ENCODE results near the gene INPP5K.

The INPP5K gene

DNA sequence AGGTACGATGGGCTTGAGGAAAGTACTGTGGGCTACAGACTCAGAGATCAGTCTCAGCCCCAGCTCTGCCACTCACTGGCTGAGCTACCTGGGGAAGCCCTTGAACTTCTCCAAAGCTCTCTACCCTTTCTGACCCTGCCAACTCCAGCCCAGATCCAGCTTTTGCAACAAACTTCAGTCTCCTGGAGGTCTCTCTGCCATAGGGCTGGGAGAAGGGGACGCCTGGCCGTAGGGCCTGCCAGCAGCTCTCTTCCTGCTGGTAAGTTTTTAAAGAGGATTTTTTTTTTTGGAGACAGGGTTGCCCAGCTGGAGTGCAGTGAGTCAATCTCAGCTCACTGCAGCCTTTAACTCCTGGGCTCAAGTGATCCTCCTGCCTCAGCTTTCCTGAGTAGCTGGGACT is 11.5 kb downstream of the INPP5K start:
- no peak for DNase-seq

- no peak for DNase-seq
Observed at GRCh38 chr17:1503699-1504098, 12.7 kb downstream of the INPP5K start.

- DNase-seq = no peak
Observed at GRCh38 chr17:1498869-1499268, 17.5 kb downstream of the INPP5K start.

GRCh38 chr17:1498233-1498632 is 18.2 kb downstream of the INPP5K start:
- no peak for DNase-seq

DNA sequence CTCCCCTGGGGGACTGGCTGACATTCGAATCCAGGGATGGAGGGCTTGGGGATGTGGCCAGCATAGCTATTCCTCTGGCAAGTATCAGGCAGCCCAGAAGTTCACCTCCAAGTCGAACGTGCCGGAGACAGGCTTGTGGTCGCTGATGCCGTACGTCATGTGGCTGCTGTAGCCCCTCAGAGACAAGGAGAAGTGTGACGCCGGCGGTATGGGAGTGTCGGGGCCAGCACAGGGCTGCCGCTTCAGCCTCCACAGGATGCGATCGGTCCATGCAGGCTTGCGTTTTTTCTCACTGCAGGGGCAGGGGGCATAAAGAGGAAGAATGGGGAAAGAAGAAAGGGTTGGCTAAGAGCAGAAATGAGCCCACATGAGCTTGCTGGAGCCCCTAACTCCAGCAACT is 18.6 kb downstream of the INPP5K start:
- DNase-seq = no peak

- DNase-seq = no peak
Observed at GRCh38 chr17:1496869-1497268, 19.5 kb downstream of the INPP5K start.

DNA sequence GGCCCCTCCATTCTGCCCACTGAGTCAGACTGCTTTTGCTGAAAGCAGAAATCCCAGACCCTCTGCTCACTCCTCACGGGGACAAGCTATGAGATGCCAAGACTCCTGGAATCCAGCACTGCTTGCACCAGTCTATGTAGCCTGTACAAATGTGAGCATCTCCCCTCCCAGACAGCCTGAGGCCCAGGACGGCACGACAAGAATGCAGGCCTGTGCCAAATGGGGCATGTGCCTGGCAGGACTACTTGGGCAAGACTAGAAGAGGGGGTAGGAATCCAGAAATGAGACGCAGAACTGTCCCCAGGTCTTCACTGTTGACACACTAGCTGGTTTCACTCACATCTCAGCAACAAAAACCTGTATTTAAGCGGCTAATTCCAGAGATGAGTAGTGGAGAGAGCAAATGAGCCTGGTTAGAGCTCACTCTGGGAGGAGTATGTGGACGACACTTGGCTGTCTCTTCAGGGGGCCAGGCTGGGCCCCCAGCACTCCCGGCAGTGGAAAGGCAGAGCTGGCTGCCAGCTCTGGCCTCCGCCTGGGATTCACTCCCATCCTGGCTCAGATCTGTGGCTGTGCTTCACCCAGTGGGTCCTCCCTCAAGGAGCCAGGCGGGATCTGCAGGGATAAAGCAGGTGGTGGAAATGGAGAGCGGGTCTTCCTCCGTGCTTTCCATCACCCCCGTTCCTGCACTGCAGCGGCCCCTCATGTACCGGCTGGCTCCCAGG is 21.0 kb downstream of the INPP5K start:
- no peak for DNase-seq

GRCh38 chr17:1494736-1495253 is 21.6 kb downstream of the INPP5K start:
- no peak for DNase-seq

- no peak for DNase-seq
Observed at GRCh38 chr17:1494203-1494602, 22.2 kb downstream of the INPP5K start.

GRCh38 chr17:1493291-1493980 is 23.0 kb downstream of the INPP5K start:
- no peak for DNase-seq

- DNase-seq = no peak
Observed at GRCh38 chr17:1492249-1493206, 23.9 kb downstream of the INPP5K start, which contains the start of gene MYO1C. Gene MYO1C (minus strand): TSS chr17:1492686. CDS start chr17:1492487, 199 bp downstream.

- DNase-seq = no peak
Observed at GRCh38 chr17:1491443-1492248, 24.8 kb downstream of the INPP5K start.

DNA sequence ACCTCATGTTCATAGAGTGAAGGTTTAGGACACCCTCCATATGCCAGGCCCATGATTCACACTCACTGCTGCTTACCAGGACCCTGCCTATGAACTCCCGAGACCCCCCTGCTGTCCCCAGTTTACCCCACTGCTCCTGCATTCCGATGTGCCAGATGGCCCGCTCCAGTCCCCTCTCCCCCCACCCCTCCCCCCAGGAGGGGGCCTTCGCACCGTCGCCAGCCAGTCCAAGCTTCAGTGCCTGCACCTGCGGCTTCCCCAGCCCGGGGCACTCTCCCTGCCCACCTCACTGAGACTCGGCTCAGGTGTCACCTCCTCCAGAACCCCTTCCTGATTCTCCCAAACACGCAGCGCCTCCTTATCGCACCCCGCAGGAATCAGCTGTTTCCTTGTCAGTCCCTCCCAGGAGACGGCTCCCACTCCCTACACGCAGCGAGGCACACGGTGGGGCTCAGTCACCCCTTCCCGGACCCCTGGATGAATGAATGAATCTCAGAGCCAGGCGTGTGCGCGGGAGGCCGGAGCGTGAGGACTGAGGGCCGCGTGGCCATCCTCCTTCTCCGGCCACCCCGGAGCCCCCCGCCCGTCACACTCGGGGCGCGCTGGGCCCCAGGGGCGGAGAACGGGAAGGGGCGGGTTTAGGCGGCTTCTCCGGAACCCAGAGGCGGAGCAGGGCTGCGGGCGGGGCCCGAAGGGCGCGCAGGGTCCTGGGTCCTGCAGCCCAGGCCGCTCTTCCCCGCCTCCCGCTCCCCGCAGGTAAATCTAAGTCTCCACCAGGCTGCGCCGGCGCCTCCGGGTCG is 25.6 kb downstream of the INPP5K start:
- DNase-seq = peak; percentile 42

GRCh38 chr17:1488826-1489270 is 27.6 kb downstream of the INPP5K start:
- DNase-seq = no peak

GRCh38 chr17:1487939-1488825 is 28.2 kb downstream of the INPP5K start:
- DNase-seq = peak; percentile 60

DNA sequence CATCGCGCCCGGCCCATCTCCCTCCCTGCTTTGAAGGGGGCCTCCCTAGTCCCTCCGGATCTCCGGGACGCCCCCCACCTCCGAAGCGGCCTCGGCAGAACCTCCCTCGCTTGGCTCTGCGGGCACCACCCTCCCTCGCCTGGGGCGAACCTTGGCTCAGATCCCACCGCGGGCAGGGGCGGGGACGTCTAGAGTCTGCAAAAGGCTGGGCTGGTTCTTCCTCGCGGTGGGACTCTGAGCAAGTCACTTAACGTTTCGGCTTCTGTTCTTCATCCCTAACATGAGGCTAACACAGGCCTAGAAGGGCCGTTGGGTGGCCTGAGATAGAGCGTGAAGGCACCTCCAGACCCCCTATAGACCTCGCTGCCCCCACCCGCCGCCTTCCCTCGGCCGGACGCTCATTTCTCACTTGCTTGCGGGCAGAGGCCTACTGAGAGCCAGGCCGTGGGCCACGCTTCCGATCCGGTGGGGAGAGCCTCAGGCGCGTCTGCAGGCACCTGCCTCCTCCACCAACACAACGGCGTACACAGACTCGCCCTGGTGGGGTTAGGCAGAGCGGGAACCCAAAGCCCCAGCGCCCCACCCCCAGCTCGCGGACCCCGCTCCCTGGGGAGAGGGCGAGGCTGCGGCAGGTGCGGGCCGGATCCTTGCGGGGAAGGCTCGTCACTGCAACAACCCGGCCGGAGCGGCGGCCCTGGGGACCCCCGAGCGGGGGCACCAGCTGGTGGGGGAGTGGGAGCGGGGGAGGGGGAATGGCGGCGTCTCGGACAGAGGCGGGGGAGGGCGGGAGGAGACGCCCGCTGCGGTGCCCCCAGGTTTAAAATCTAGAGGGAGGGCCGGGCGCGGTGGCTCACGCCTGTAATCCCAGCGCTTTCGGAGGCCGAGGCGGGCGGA is 29.4 kb downstream of the INPP5K start:
- DNase-seq = peak; percentile 65

DNA sequence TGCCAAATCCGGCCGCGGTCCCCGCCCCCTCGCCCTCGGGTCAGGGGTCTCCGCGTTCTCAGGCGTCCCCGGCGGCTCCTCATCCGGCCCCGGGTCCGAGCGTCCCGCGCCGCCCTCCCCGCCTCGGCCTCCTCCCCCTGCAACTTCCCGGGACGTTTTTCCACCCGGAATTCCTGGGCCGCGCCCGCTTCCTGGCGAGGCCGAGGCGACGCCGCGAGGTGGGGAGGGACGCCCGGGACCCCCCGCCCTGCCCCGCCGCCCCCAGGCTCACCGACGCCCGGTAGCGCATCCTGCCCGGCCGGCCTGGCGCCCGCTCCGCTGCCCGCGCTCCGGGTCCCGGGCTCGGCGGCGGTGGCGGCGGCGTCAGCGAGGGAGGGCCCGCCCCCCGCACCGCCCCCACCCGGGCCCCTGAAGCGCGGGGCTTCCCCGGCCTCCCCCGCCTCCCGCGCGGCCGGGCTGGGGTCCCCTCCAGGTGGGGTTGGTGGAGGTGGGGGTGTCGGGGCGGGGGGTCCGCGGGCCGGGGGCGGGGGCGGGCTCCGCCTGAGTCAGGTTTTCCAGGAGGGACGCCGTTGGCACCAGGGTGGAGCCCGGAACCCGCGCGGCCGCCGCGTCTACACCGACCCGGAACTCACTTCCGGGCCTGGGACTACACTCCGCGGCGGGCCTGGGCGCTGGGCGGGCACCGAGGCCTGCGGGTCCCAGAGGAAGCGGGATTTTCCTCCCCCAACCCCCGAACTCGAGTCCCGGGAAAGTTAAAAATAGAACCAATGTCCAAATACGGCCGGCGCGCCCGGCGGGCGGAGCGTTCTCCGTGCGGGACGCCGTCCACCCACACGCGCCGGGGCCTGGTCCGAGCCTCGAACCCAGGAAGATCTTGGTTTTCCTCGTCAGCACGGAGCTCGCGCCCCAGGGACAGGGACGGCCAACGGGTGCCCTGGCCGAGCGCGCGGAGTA is 30.7 kb downstream of the INPP5K start:
- DNase-seq = peak; percentile 59

Measured in activated CD4-positive, alpha-beta T cell treated with anti-CD3 and anti-CD28 coated beads for 1 hour (primary cell).